ENCODE measurements around the gene ATG13.

Gene ATG13

DNA sequence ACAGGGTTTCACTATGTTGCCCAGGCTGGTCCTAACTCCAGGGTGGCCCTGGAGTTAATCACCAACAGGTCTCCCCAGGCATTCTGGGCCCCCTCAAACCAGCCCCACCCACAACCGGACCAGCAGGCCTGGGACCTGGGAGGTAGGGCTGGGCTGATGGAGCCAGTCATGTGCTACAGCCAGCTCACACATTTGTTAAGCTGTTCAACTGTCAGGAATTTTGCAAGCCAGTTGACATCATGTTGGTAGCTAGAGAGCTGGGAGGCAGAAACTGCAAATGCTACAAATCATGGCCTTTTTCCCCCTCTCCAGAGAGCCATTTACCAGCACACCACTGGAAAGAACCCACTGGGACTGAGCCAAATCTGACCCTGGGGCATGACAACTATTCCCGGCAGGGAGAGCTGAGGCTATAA lies 76.3 kb downstream of the ATG13 start:
- Histone ChIP-seq H3K79me2 (ENCODE audit: control insufficient read depth, insufficient read depth, low read length) (no peaks in the 10 kb centered on the region), H4K5ac (ENCODE audit: low read length) (no peak overlapping the region), H3K4me3 (ENCODE audit: low read length) (no peak overlapping the region), H3K18ac (ENCODE audit: low read length) (no peak overlapping the region), H3K56ac (ENCODE audit: low read length) (no peak overlapping the region), H2BK15ac (replicated peaks; ENCODE audit: low read depth) (no peak overlapping the region), H3K4me2 (ENCODE audit: low read length) (no peak overlapping the region), H3K23ac (ENCODE audit: low read length) (no peak overlapping the region), H3K27ac (ENCODE audit: low read depth, low read length) (no peak overlapping the region), H3K36me3 (ENCODE audit: control insufficient read depth, insufficient read depth, low read length) (peaks cover 7% of the 10 kb centered on the region), H3K4me1 (ENCODE audit: control insufficient read depth, low read depth, low read length) (no peaks in the 10 kb centered on the region), H2BK5ac (ENCODE audit: low read length) (no peak overlapping the region), H3K27me3 (ENCODE audit: insufficient read depth, low read length, poor library complexity) (no peaks in the 10 kb centered on the region), H3K79me1 (ENCODE audit: low read length) (peaks cover 1% of the 10 kb centered on the region), H2AK5ac (ENCODE audit: low read length) (no peak overlapping the region), H2BK120ac (ENCODE audit: low read depth, low read length) (no peak overlapping the region), H4K8ac (ENCODE audit: low read depth, low read length) (no peak overlapping the region), H3K9ac (ENCODE audit: low read length) (no peak overlapping the region), H3K4ac (ENCODE audit: low read depth, low read length) (no peak overlapping the region)
- whole genome bisulfite sequencing (ENCODE audit: extremely low coverage, insufficient coverage, low lambda C conversion rate), result no CpG with 5 or more reads among the region's 2 CpGs
- no peak for DNase-seq

GRCh38 chr11:46694072-46694471 lies 76.7 kb downstream of the ATG13 start:
- Histone ChIP-seq H3K79me2 (ENCODE audit: control insufficient read depth, insufficient read depth, low read length) (no peaks in the 10 kb centered on the region), H2AK5ac (ENCODE audit: low read length) (no peak overlapping the region), H3K4ac (ENCODE audit: low read depth, low read length) (no peak overlapping the region), H3K4me1 (ENCODE audit: control insufficient read depth, low read depth, low read length) (no peaks in the 10 kb centered on the region), H3K18ac (ENCODE audit: low read length) (no peak overlapping the region), H3K27me3 (ENCODE audit: insufficient read depth, low read length, poor library complexity) (no peaks in the 10 kb centered on the region), H2BK5ac (ENCODE audit: low read length) (no peak overlapping the region), H2BK120ac (ENCODE audit: low read depth, low read length) (no peak overlapping the region), H3K27ac (ENCODE audit: low read depth, low read length) (no peak overlapping the region), H4K5ac (ENCODE audit: low read length) (no peak overlapping the region), H3K9ac (ENCODE audit: low read length) (no peak overlapping the region), H3K79me1 (ENCODE audit: low read length) (peaks cover 3% of the 10 kb centered on the region), H3K4me2 (ENCODE audit: low read length) (no peak overlapping the region), H3K4me3 (ENCODE audit: low read length) (no peak overlapping the region), H3K36me3 (ENCODE audit: control insufficient read depth, insufficient read depth, low read length) (peaks cover 6% of the 10 kb centered on the region), H2BK15ac (replicated peaks; ENCODE audit: low read depth) (no peak overlapping the region), H3K23ac (ENCODE audit: low read length) (no peak overlapping the region), H3K56ac (ENCODE audit: low read length) (no peak overlapping the region), H4K8ac (ENCODE audit: low read depth, low read length) (no peak overlapping the region)
- DNase-seq, result no peak
- no CpG with 5 or more reads among the region's 6 CpGs for WGBS (ENCODE audit: extremely low coverage, insufficient coverage, low lambda C conversion rate)

DNA sequence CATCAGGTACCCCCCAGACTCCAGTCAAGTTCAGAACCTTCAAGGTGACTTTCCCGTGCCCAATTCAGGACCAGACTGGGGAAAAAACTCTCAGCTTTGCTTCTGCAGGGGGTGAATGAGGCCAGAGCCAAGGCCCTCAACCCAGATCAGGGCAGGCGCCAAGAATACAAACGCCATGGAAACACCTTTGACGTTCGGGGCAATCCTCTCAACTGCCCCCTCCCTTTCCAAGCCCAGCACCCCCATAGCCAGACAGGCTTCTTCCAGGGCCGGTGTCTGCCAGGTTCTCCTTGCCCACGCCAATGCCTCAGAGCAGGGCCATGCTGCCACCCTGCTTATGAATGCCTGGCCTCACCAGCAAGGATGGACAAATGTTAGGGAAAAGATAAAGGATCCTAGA lies 77.3 kb downstream of the ATG13 start:
- Histone ChIP-seq H3K36me3 (ENCODE audit: control insufficient read depth, insufficient read depth, low read length) (peaks cover 5% of the 10 kb centered on the region), H4K8ac (ENCODE audit: low read depth, low read length) (no peak overlapping the region), H3K4me1 (ENCODE audit: control insufficient read depth, low read depth, low read length) (no peaks in the 10 kb centered on the region)

DNA sequence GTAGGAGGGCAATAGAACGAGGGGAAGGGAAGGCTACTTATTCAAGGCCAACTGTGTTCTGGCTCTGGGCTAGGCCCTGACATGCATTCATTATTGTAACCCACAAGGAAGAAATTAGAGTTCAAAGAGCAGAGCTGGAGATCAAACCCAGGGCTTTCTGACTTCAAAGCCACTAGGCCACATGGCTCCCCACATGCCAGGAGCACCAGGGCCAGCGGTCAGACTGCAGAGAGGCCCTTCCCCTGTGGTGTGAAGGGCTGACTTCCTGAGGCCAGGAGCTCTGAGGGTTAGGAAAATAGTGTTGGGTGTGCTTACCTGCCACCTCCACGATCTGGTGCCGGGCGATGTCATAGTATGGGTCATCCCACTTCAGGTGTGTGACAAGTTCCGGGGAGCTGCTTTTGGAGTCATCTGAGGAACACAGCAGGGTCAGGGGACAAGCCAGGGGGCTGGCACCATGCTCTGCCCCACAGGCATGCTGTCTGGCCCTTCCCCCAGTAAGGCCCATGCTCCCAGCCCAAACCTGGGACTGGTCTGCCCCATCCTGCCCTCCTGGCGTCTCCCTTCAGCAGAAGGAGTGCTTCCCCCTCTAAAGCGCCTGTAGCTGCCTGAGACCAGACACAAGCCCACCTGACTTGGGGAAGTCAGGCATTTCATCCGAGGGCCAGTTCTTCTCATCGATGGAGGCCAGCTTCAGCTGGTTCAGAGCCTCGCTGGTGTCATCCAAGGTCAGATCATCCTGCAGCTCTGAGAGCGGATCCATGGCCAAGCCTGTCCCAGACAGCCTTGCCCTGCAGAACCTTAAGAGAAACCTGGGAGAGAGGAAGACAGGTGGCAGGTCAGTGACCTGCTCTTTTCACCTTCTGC lies 78.2 kb downstream of the ATG13 start:
- Histone ChIP-seq H4K5ac (ENCODE audit: low read length) (no peak overlapping the region), H3K27me3 (ENCODE audit: insufficient read depth, low read length, poor library complexity) (no peaks in the 10 kb centered on the region), H3K79me2 (ENCODE audit: control insufficient read depth, insufficient read depth, low read length) (no peaks in the 10 kb centered on the region), H3K18ac (ENCODE audit: low read length) (no peak overlapping the region), H3K4me2 (ENCODE audit: low read length) (no peak overlapping the region), H2BK5ac (ENCODE audit: low read length) (no peak overlapping the region), H3K79me1 (ENCODE audit: low read length) (peaks cover 3% of the 10 kb centered on the region), H3K4me1 (ENCODE audit: control insufficient read depth, low read depth, low read length) (no peaks in the 10 kb centered on the region), H2BK15ac (replicated peaks; ENCODE audit: low read depth) (no peak overlapping the region), H3K36me3 (ENCODE audit: control insufficient read depth, insufficient read depth, low read length) (peaks cover 5% of the 10 kb centered on the region), H2BK120ac (ENCODE audit: low read depth, low read length) (no peak overlapping the region), H4K8ac (ENCODE audit: low read depth, low read length) (no peak overlapping the region), H3K4ac (ENCODE audit: low read depth, low read length) (no peak overlapping the region), H3K23ac (ENCODE audit: low read length) (no peak overlapping the region), H3K9ac (ENCODE audit: low read length) (no peak overlapping the region), H3K27ac (ENCODE audit: low read depth, low read length) (no peak overlapping the region), H3K4me3 (ENCODE audit: low read length) (no peak overlapping the region), H3K56ac (ENCODE audit: low read length) (no peak overlapping the region), H2AK5ac (ENCODE audit: low read length) (no peak overlapping the region)
- WGBS (ENCODE audit: extremely low coverage, insufficient coverage, low lambda C conversion rate), result no CpG with 5 or more reads among the region's 12 CpGs
- DNase-seq, result no peak

More for the DNA sequence above, 77.3 kb downstream of the ATG13 start:
- H2BK15ac ChIP-seq (replicated peaks; ENCODE audit: low read depth), result no peak overlapping the region
- no peak overlapping the region for H3K4ac ChIP-seq (ENCODE audit: low read depth, low read length)
- H3K79me2 ChIP-seq (ENCODE audit: control insufficient read depth, insufficient read depth, low read length), result no peaks in the 10 kb centered on the region
- H2BK5ac ChIP-seq (ENCODE audit: low read length), result no peak overlapping the region
- H3K4me3 ChIP-seq (ENCODE audit: low read length), result no peak overlapping the region
- WGBS (ENCODE audit: extremely low coverage, insufficient coverage, low lambda C conversion rate), result no CpG with 5 or more reads among the region's 7 CpGs
- no peak overlapping the region for H3K9ac ChIP-seq (ENCODE audit: low read length)
- no peak overlapping the region for H3K18ac ChIP-seq (ENCODE audit: low read length)
- no peak overlapping the region for H3K56ac ChIP-seq (ENCODE audit: low read length)
- no peak for DNase-seq
- no peak overlapping the region for H3K27ac ChIP-seq (ENCODE audit: low read depth, low read length)
- no peak overlapping the region for H4K5ac ChIP-seq (ENCODE audit: low read length)
- H3K27me3 ChIP-seq (ENCODE audit: insufficient read depth, low read length, poor library complexity), result no peaks in the 10 kb centered on the region
- no peak overlapping the region for H2BK120ac ChIP-seq (ENCODE audit: low read depth, low read length)
- H3K23ac ChIP-seq (ENCODE audit: low read length), result no peak overlapping the region
- no peak overlapping the region for H3K4me2 ChIP-seq (ENCODE audit: low read length)
- peaks cover 3% of the 10 kb centered on the region for H3K79me1 ChIP-seq (ENCODE audit: low read length)
- H2AK5ac ChIP-seq (ENCODE audit: low read length), result no peak overlapping the region

- H2BK5ac ChIP-seq (ENCODE audit: low read length), result no peak overlapping the region
- no CpG with 5 or more reads among the region's 11 CpGs for WGBS (ENCODE audit: extremely low coverage, insufficient coverage, low lambda C conversion rate)
- H4K5ac ChIP-seq (ENCODE audit: low read length), result no peak overlapping the region
- no peak overlapping the region for H3K18ac ChIP-seq (ENCODE audit: low read length)
- H3K4me1 ChIP-seq (ENCODE audit: control insufficient read depth, low read depth, low read length), result no peaks in the 10 kb centered on the region
- DNase-seq, result no peak
- H3K79me2 ChIP-seq (ENCODE audit: control insufficient read depth, insufficient read depth, low read length), result peaks cover 3% of the 10 kb centered on the region
- no peak overlapping the region for H3K9ac ChIP-seq (ENCODE audit: low read length)
- peaks cover 3% of the 10 kb centered on the region for H3K79me1 ChIP-seq (ENCODE audit: low read length)
- H3K23ac ChIP-seq (ENCODE audit: low read length), result no peak overlapping the region
- H3K36me3 ChIP-seq (ENCODE audit: control insufficient read depth, insufficient read depth, low read length), result peaks cover 5% of the 10 kb centered on the region
- no peak overlapping the region for H2AK5ac ChIP-seq (ENCODE audit: low read length)
- no peak overlapping the region for H2BK15ac ChIP-seq (replicated peaks; ENCODE audit: low read depth)
- no peak overlapping the region for H3K4me2 ChIP-seq (ENCODE audit: low read length)
- H4K8ac ChIP-seq (ENCODE audit: low read depth, low read length), result no peak overlapping the region
- H3K27ac ChIP-seq (ENCODE audit: low read depth, low read length), result no peak overlapping the region
- H3K4me3 ChIP-seq (ENCODE audit: low read length), result no peak overlapping the region
- H2BK120ac ChIP-seq (ENCODE audit: low read depth, low read length), result no peak overlapping the region
- no peaks in the 10 kb centered on the region for H3K27me3 ChIP-seq (ENCODE audit: insufficient read depth, low read length, poor library complexity)
- no peak overlapping the region for H3K56ac ChIP-seq (ENCODE audit: low read length)
- H3K4ac ChIP-seq (ENCODE audit: low read depth, low read length), result no peak overlapping the region
Observed at GRCh38 chr11:46696212-46696558, 78.8 kb downstream of the ATG13 start.

DNA sequence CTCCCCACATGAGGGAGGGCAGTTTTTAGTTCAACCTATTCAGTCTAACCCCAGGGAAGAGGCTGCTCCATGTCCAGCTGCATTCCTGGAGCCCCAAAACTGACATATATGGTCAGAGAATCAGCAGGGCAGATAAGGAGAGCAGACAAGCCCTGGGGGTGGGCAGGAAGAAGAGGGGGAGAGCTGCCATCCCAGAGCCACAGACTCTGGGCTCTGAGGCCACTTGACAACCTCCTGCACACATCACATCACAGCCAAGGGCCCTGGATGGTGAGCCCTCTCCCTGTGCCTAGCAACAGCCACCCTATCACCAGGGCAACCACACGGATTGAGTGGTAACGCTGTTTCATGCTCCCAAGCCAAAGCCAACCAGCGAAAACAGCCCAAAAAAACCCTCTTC lies 80.0 kb downstream of the ATG13 start:
- Histone ChIP-seq H3K4ac (ENCODE audit: low read depth, low read length) (no peak overlapping the region), H2BK15ac (replicated peaks; ENCODE audit: low read depth) (no peak overlapping the region), H3K56ac (ENCODE audit: low read length) (peak overlapping the region; percentile 39), H3K4me1 (ENCODE audit: control insufficient read depth, low read depth, low read length) (peaks cover 2% of the 10 kb centered on the region), H3K27me3 (ENCODE audit: insufficient read depth, low read length, poor library complexity) (no peaks in the 10 kb centered on the region), H3K9ac (ENCODE audit: low read length) (no peak overlapping the region), H3K36me3 (ENCODE audit: control insufficient read depth, insufficient read depth, low read length) (peaks cover 5% of the 10 kb centered on the region), H2BK120ac (ENCODE audit: low read depth, low read length) (no peak overlapping the region), H4K8ac (ENCODE audit: low read depth, low read length) (no peak overlapping the region), H3K23ac (ENCODE audit: low read length) (no peak overlapping the region), H3K79me2 (ENCODE audit: control insufficient read depth, insufficient read depth, low read length) (peaks cover 10% of the 10 kb centered on the region), H2AK5ac (ENCODE audit: low read length) (no peak overlapping the region), H3K18ac (ENCODE audit: low read length) (no peak overlapping the region), H2BK5ac (ENCODE audit: low read length) (no peak overlapping the region), H3K79me1 (ENCODE audit: low read length) (peaks cover 9% of the 10 kb centered on the region), H3K4me3 (ENCODE audit: low read length) (no peak overlapping the region), H3K27ac (ENCODE audit: low read depth, low read length) (no peak overlapping the region), H4K5ac (ENCODE audit: low read length) (no peak overlapping the region), H3K4me2 (ENCODE audit: low read length) (no peak overlapping the region)
- peak; percentile 63 for DNase-seq
- no CpG with 5 or more reads among the region's 3 CpGs for WGBS (ENCODE audit: extremely low coverage, insufficient coverage, low lambda C conversion rate)

Data from mesendoderm (in vitro differentiated cells).